Measurements from ENCODE around the gene PADI2.

- TF ChIP-seq EZH2phosphoT487 (IDR thresholded peaks at IDR 0.05; ENCODE audit: unreplicated experiment): no peak
- TF ChIP-seq CTCF (conservative IDR thresholded peaks at IDR 0.05; ENCODE audit: low read depth in 2 of 2): no peak
- TF ChIP-seq EZH2 (IDR thresholded peaks at IDR 0.05; ENCODE audit: low read depth, unreplicated experiment): no peak
- TF ChIP-seq JUNB (IDR thresholded peaks at IDR 0.05; ENCODE audit: unreplicated experiment): no peak
Measured at GRCh38 chr1:17140279-17140678, 21.0 kb upstream of the PADI2 start.
